Thoracic aorta (tissue), 2 donors: Measurements from ENCODE around the gene RFT1. TPM values are rescaled to one million over a fixed set of nuclear protein-coding genes. Genes with fewer than 3 reads are reported as not detected.

ENCODE experiments used
- ATAC-seq: fragments of 150-250 bp; one replicate; pipeline ENCODE4 v1.8.0; 2017; ENCODE audit warnings: low read depth; ENCODE audit not compliant: insufficient number of reproducible peaks, low FRiP score
- DNase-seq: peaks from one replicate; pipeline ENCODE4 v3.0.0-alpha.2; 2020; ENCODE audit warnings: low spot score
- H3K27ac ChIP-seq, 2 donors: fragments of 200-600 bp; sonication (generic); 1 replicate in 1 of 2; 2 replicates in 1 of 2; pipeline ENCODE4 v1.5.1; 2016; ENCODE audit warnings: mild to moderate bottlenecking in 2 of 2, moderate library complexity in 2 of 2
- H3K27me3 ChIP-seq: fragments of 200-600 bp; sonication (generic); replicated peaks from 2 replicates; pipeline ENCODE4 v1.6.0; 2016; ENCODE audit warnings: mild to moderate bottlenecking; ENCODE audit not compliant: insufficient read depth
- H3K36me3 ChIP-seq: fragments of 200-600 bp; sonication (generic); one replicate; pipeline ENCODE4 v1.5.1; 2016
- H3K4me1 ChIP-seq, 2 donors: fragments of 200-600 bp; sonication (generic); 1 replicate in 1 of 2; 2 replicates in 1 of 2; pipeline versions ENCODE4 v1.5.1 to v1.6.0; 2016; ENCODE audit warnings: low read depth in 2 of 2, mild to moderate bottlenecking in 1 of 2; ENCODE audit not compliant: control insufficient read depth in 1 of 2
- H3K4me3 ChIP-seq: fragments of 200-600 bp; sonication (generic); 2 replicates; pipeline ENCODE4 v1.5.1; 2016; ENCODE audit warnings: mild to moderate bottlenecking
- H3K9me3 ChIP-seq: fragments of 200-600 bp; sonication (generic); 2 replicates; pipeline ENCODE4 v1.5.1; 2016
- CTCF ChIP-seq: fragments of 200-600 bp; sonication (generic); IDR thresholded peaks from one replicate; pipeline ENCODE4 v1.5.1; 2019; ENCODE audit warnings: antibody characterized with exemption
- total RNA-seq, 2 donors: library from RNA; depleted of rRNA; stranded (reverse); fragments of >200 nt; gene quantifications; one replicate each; pipeline versions ENCODE4 v1.1.0 to v1.2.3, GENCODE V29; 2016

RFT1 gene
- total RNA-seq, 2 donors from 2014 or later = 7.0 to 17.6 TPM

GRCh38 chr3:53069422-53070068 lies 60.7 kb downstream of the RFT1 start:
- TF ChIP-seq CTCF = no peak
- Histone ChIP-seq H3K4me1 (peaks cover 3 to 16% of the 10 kb centered on the region in 2 donors), H3K27ac (no peak overlapping the region), H3K9me3 (no peaks in the 10 kb centered on the region), H3K4me3 (no peak overlapping the region), H3K27me3 (no peaks in the 10 kb centered on the region), H3K36me3 (no peaks in the 10 kb centered on the region)
- ATAC-seq = no peak
- no peak for DNase-seq

- DNase-seq (no peak), ATAC-seq (no peak)
- Histone ChIP-seq H3K9me3 (no peaks in the 10 kb centered on the region), H3K27ac (no peak overlapping the region), H3K36me3 (no peaks in the 10 kb centered on the region), H3K4me1 (peaks cover 3 to 12% of the 10 kb centered on the region in 2 donors), H3K4me3 (no peak overlapping the region), H3K27me3 (no peaks in the 10 kb centered on the region)
- no peak for TF ChIP-seq CTCF
Observed at GRCh38 chr3:53068176-53068575, 62.1 kb downstream of the RFT1 start.

GRCh38 chr3:53067567-53067966 lies 62.7 kb downstream of the RFT1 start:
- Histone ChIP-seq H3K27me3 (no peaks in the 10 kb centered on the region), H3K27ac (no peak overlapping the region), H3K36me3 (no peaks in the 10 kb centered on the region), H3K9me3 (no peaks in the 10 kb centered on the region), H3K4me3 (no peak overlapping the region), H3K4me1 (peaks cover 3 to 6% of the 10 kb centered on the region in 2 donors)
- DNase-seq (no peak), ATAC-seq (no peak)
- TF ChIP-seq CTCF = no peak

GRCh38 chr3:53065841-53066480 lies 64.3 kb downstream of the RFT1 start:
- Histone ChIP-seq H3K36me3 (no peaks in the 10 kb centered on the region), H3K27me3 (no peaks in the 10 kb centered on the region), H3K4me3 (no peak overlapping the region), H3K27ac (no peak overlapping the region), H3K9me3 (no peaks in the 10 kb centered on the region), H3K4me1 (no peaks in the 10 kb centered on the region)
- no peak for ATAC-seq
- TF ChIP-seq CTCF = no peak
- DNase-seq = no peak

- no peaks in the 10 kb centered on the region for H3K4me1 ChIP-seq
- no peaks in the 10 kb centered on the region for H3K36me3 ChIP-seq
- no peak overlapping the region for H3K27ac ChIP-seq
- no peak for TF ChIP-seq CTCF
- no peaks in the 10 kb centered on the region for H3K27me3 ChIP-seq
- ATAC-seq (no peak), DNase-seq (no peak)
- no peaks in the 10 kb centered on the region for H3K9me3 ChIP-seq
- no peak overlapping the region for H3K4me3 ChIP-seq
Observed at GRCh38 chr3:53062905-53063304, 67.3 kb downstream of the RFT1 start.
